ENCODE results near the gene DYNLT4. TPM values are rescaled to one million over a fixed set of nuclear protein-coding genes. Genes with fewer than 3 reads are reported as not detected.
A peak's percentile ranks its signal among the peaks of the same experiment; 100 is the strongest.
"Not testable (repeated sequence)": the region's sequence is repeated elsewhere in the genome, so short reads cannot be mapped to it uniquely, and the experiment has no call there.

Gene DYNLT4
- not detected for polyA plus RNA-seq

- Mint-ChIP-seq H3K27me3 (ENCODE audit: low read depth in 3 of 3) (peaks cover 0 to 7% (median 5%) of the 10 kb centered on the region in 3 donors), H3K27ac (peak within 1 kb of the TSS; percentile 91 to 98 (median 96)), H3K4me1 (peaks cover 40 to 49% of the 10 kb centered on the region in 2 donors), H3K36me3 (peaks cover 0 to 3% (median 0%) of the 10 kb centered on the region in 3 donors), H3K4me3 (peak within 1 kb of the TSS in 4 of 5 donors; percentile 17 to 51 (median 42)), H3K9me3 (no peaks in the 10 kb centered on the region)
- DNase-seq: no peak
Observed at GRCh38 chr1:44806704-44807363, at the start of gene DYNLT4. DYNLT4 (minus strand) TSS chr1:44807351; CDS start chr1:44806668, 683 bp downstream.

- peak overlapping the region in 2 of 6 donors; percentile 12 to 65 for H3K27ac Mint-ChIP-seq
Observed at GRCh38 chr1:44855742-44856141, 48.6 kb upstream of the DYNLT4 start.

GRCh38 chr1:44854970-44855369 lies 47.8 kb upstream of the DYNLT4 start:
- no peak overlapping the region for H3K27ac Mint-ChIP-seq
- H3K4me1 Mint-ChIP-seq: no peaks in the 10 kb centered on the region
- H3K4me3 Mint-ChIP-seq: no peak overlapping the region
- no peak for DNase-seq
- H3K36me3 Mint-ChIP-seq: peaks cover 15 to 28% (median 22%) of the 10 kb centered on the region in 3 donors
- peaks cover 0 to 1% (median 0%) of the 10 kb centered on the region in 3 donors for H3K27me3 Mint-ChIP-seq (ENCODE audit: low read depth in 3 of 3)
- no peaks in the 10 kb centered on the region for H3K9me3 Mint-ChIP-seq

More at GRCh38 chr1:44855742-44856141, 48.6 kb upstream of the DYNLT4 start:
- Mint-ChIP-seq H3K9me3 (no peaks in the 10 kb centered on the region), H3K36me3 (peaks cover 15 to 24% (median 22%) of the 10 kb centered on the region in 3 donors), H3K27me3 (ENCODE audit: low read depth in 3 of 3) (peaks cover 0 to 1% (median 0%) of the 10 kb centered on the region in 3 donors), H3K4me3 (no peak overlapping the region), H3K4me1 (no peaks in the 10 kb centered on the region)
- DNase-seq: no peak

- Mint-ChIP-seq H3K9me3 (no peaks in the 10 kb centered on the region), H3K36me3 (peaks cover 15 to 33% (median 22%) of the 10 kb centered on the region in 3 donors), H3K4me3 (no peak overlapping the region), H3K4me1 (no peaks in the 10 kb centered on the region), H3K27ac (no peak overlapping the region), H3K27me3 (ENCODE audit: low read depth in 3 of 3) (peaks cover 0 to 1% (median 0%) of the 10 kb centered on the region in 3 donors)
- no peak for DNase-seq
Observed at GRCh38 chr1:44853201-44853600, 46.0 kb upstream of the DYNLT4 start.

- Mint-ChIP-seq H3K4me1 (no peaks in the 10 kb centered on the region), H3K4me3 (no peak overlapping the region), H3K36me3 (peaks cover 10 to 27% (median 17%) of the 10 kb centered on the region in 3 donors), H3K27me3 (ENCODE audit: low read depth in 3 of 3) (peaks cover 0 to 1% (median 0%) of the 10 kb centered on the region in 3 donors), H3K9me3 (no peaks in the 10 kb centered on the region), H3K27ac (no peak overlapping the region)
- DNase-seq: no peak
Observed at GRCh38 chr1:44851308-44851707, 44.2 kb upstream of the DYNLT4 start.

GRCh38 chr1:44849575-44850132 lies 42.5 kb upstream of the DYNLT4 start:
- DNase-seq: no peak
- H3K36me3 Mint-ChIP-seq: peaks cover 3 to 19% (median 13%) of the 10 kb centered on the region in 3 donors
- H3K4me1 Mint-ChIP-seq: no peaks in the 10 kb centered on the region
- no peak overlapping the region for H3K27ac Mint-ChIP-seq
- peaks cover 0 to 1% (median 0%) of the 10 kb centered on the region in 3 donors for H3K27me3 Mint-ChIP-seq (ENCODE audit: low read depth in 3 of 3)
- H3K9me3 Mint-ChIP-seq: no peaks in the 10 kb centered on the region
- no peak overlapping the region for H3K4me3 Mint-ChIP-seq

- H3K27ac Mint-ChIP-seq: peak overlapping the region in 1 of 6 donors; percentile 18
- H3K4me1 Mint-ChIP-seq: peaks cover 2 to 6% of the 10 kb centered on the region in 2 donors
- H3K4me3 Mint-ChIP-seq: no peak overlapping the region
Observed at GRCh38 chr1:44848456-44849181, 41.5 kb upstream of the DYNLT4 start.

GRCh38 chr1:44847845-44848244 lies 40.7 kb upstream of the DYNLT4 start:
- no peaks in the 10 kb centered on the region for H3K9me3 Mint-ChIP-seq
- H3K27me3 Mint-ChIP-seq (ENCODE audit: low read depth in 3 of 3): peaks cover 0 to 5% (median 1%) of the 10 kb centered on the region in 3 donors
- DNase-seq: no peak
- peaks cover 2 to 6% of the 10 kb centered on the region in 2 donors for H3K4me1 Mint-ChIP-seq
- H3K27ac Mint-ChIP-seq: no peak overlapping the region
- no peak overlapping the region for H3K4me3 Mint-ChIP-seq
- peaks cover 3 to 14% (median 9%) of the 10 kb centered on the region in 3 donors for H3K36me3 Mint-ChIP-seq

More at GRCh38 chr1:44848456-44849181, 41.5 kb upstream of the DYNLT4 start:
- no peak for DNase-seq
- Mint-ChIP-seq H3K27me3 (ENCODE audit: low read depth in 3 of 3) (peaks cover 0 to 5% (median 1%) of the 10 kb centered on the region in 3 donors), H3K9me3 (no peaks in the 10 kb centered on the region), H3K36me3 (peaks cover 3 to 16% (median 10%) of the 10 kb centered on the region in 3 donors)

GRCh38 chr1:44846985-44847384 lies 39.8 kb upstream of the DYNLT4 start:
- H3K9me3 Mint-ChIP-seq: no peaks in the 10 kb centered on the region
- no peak for DNase-seq
- H3K27ac Mint-ChIP-seq: no peak overlapping the region
- H3K4me1 Mint-ChIP-seq: peaks cover 5 to 6% of the 10 kb centered on the region in 2 donors
- peaks cover 0 to 13% (median 2%) of the 10 kb centered on the region in 3 donors for H3K27me3 Mint-ChIP-seq (ENCODE audit: low read depth in 3 of 3)
- no peak overlapping the region for H3K4me3 Mint-ChIP-seq
- peaks cover 3 to 12% (median 7%) of the 10 kb centered on the region in 3 donors for H3K36me3 Mint-ChIP-seq

GRCh38 chr1:44842862-44843655 lies 35.9 kb upstream of the DYNLT4 start, which contains the start of gene PTCH2:
PTCH2 (minus strand) TSS chr1:44843253; CDS start chr1:44842932, 321 bp downstream.
- Mint-ChIP-seq H3K4me3 (peak within 1 kb of the TSS in 4 of 5 donors; percentile 34 to 53 (median 48)), H3K36me3 (peaks cover 3 to 12% (median 3%) of the 10 kb centered on the region in 3 donors), H3K9me3 (no peaks in the 10 kb centered on the region), H3K4me1 (peaks cover 5 to 6% of the 10 kb centered on the region in 2 donors), H3K27ac (peak within 1 kb of the TSS in 1 of 6 donors; percentile 40), H3K27me3 (ENCODE audit: low read depth in 3 of 3) (peaks cover 0 to 25% (median 8%) of the 10 kb centered on the region in 3 donors)
- peak; percentile 5 to 13 (median 7) for DNase-seq

GRCh38 chr1:44842486-44842861 lies 35.3 kb upstream of the DYNLT4 start:
- H3K4me1 Mint-ChIP-seq: peaks cover 5 to 6% of the 10 kb centered on the region in 2 donors
- peak overlapping the region in 3 of 5 donors; percentile 47 to 53 (median 50) for H3K4me3 Mint-ChIP-seq
- DNase-seq: no peak
- H3K36me3 Mint-ChIP-seq: peaks cover 3 to 12% (median 3%) of the 10 kb centered on the region in 3 donors
- H3K9me3 Mint-ChIP-seq: no peaks in the 10 kb centered on the region
- no peak overlapping the region for H3K27ac Mint-ChIP-seq
- peaks cover 0 to 25% (median 8%) of the 10 kb centered on the region in 3 donors for H3K27me3 Mint-ChIP-seq (ENCODE audit: low read depth in 3 of 3)

GRCh38 chr1:44839576-44839975 lies 32.4 kb upstream of the DYNLT4 start:
- DNase-seq: no peak
- Mint-ChIP-seq H3K27ac (no peak overlapping the region), H3K36me3 (peaks cover 0 to 9% (median 3%) of the 10 kb centered on the region in 3 donors), H3K27me3 (ENCODE audit: low read depth in 3 of 3) (peaks cover 4 to 25% (median 7%) of the 10 kb centered on the region in 3 donors), H3K4me1 (peaks cover 12 to 14% of the 10 kb centered on the region in 2 donors), H3K4me3 (no peak overlapping the region), H3K9me3 (no peaks in the 10 kb centered on the region)

GRCh38 chr1:44838294-44838693 lies 31.1 kb upstream of the DYNLT4 start:
- H3K4me3 Mint-ChIP-seq, H3K36me3 Mint-ChIP-seq, H3K27ac Mint-ChIP-seq, DNase-seq, H3K9me3 Mint-ChIP-seq: not testable (repeated sequence)
- H3K4me1 Mint-ChIP-seq: peaks cover 8 to 11% of the 10 kb centered on the region in 2 donors
- peaks cover 6 to 20% (median 9%) of the 10 kb centered on the region in 3 donors for H3K27me3 Mint-ChIP-seq (ENCODE audit: low read depth in 3 of 3)

All from immature natural killer cell (primary cell).